ENCODE measurements around the gene DBNDD1. TPM values are rescaled to one million over a fixed set of nuclear protein-coding genes. Genes with fewer than 3 reads are reported as not detected.

DBNDD1 gene
- total and polyA plus RNA-seq, 4 donors, result 0.09 to 1.5 (median 0.82) TPM

- WGBS, result 97% methylated on average over 7 of the region's 7 CpGs
- H3K4me3 ChIP-seq (ENCODE audit: low read depth in 1 of 3, low read length in 3 of 3), result no peak overlapping the region
- H3K4me1 ChIP-seq (ENCODE audit: control insufficient read depth in 4 of 4, insufficient read depth in 4 of 4, low read length in 3 of 4), result no peaks in the 10 kb centered on the region
- no peak overlapping the region for H3K9ac ChIP-seq (ENCODE audit: low read depth in 1 of 2, low read length in 2 of 2)
- DNase-seq (ENCODE audit: low spot score), result no peak
- H3K9me3 ChIP-seq (ENCODE audit: control insufficient read depth in 4 of 4, low read length in 3 of 4), result no peaks in the 10 kb centered on the region
- no peak overlapping the region for H3K27ac ChIP-seq (ENCODE audit: low read depth in 1 of 2, low read length in 2 of 2)
- H3K27me3 ChIP-seq (ENCODE audit: control insufficient read depth in 4 of 4, insufficient read depth in 4 of 4, low read length in 3 of 4), result no peaks in the 10 kb centered on the region
- no peak for TF ChIP-seq SP1 (IDR thresholded peaks at IDR 0.05)
- TF ChIP-seq RXRA (IDR thresholded peaks at IDR 0.05), result no peak
- no peak for TF ChIP-seq CTCF (IDR thresholded peaks at IDR 0.05; ENCODE audit: low read depth, low read length, missing input control)
- TF ChIP-seq RAD21 (IDR thresholded peaks at IDR 0.05), result no peak
- TF ChIP-seq FOXA2 (IDR thresholded peaks at IDR 0.05), result no peak
- TF ChIP-seq JUND (IDR thresholded peaks at IDR 0.05), result no peak
- TF ChIP-seq HNF4G (IDR thresholded peaks at IDR 0.05), result no peak
- TF ChIP-seq ZBTB33 (IDR thresholded peaks at IDR 0.05), result no peak
- TF ChIP-seq HNF4A (conservative IDR thresholded peaks at IDR 0.05), result no peak
- no peak for TF ChIP-seq MAX (IDR thresholded peaks at IDR 0.05)
- TF ChIP-seq ATF3 (IDR thresholded peaks at IDR 0.05), result no peak
- TF ChIP-seq NR2F2 (IDR thresholded peaks at IDR 0.05), result no peak
- no peak for TF ChIP-seq FOXA1 (IDR thresholded peaks at IDR 0.05)
- TF ChIP-seq EGR1 (IDR thresholded peaks at IDR 0.05; ENCODE audit: low read depth in 2 of 2), result no peak
- TF ChIP-seq REST (IDR thresholded peaks at IDR 0.05), result no peak
- no peak for TF ChIP-seq GABPA (IDR thresholded peaks at IDR 0.05 in 1 of 2, conservative IDR thresholded peaks at IDR 0.05 in 1 of 2)
- no peak for TF ChIP-seq YY1 (IDR thresholded peaks at IDR 0.05)
- H3K36me3 ChIP-seq (ENCODE audit: control insufficient read depth in 4 of 4, insufficient read depth in 3 of 4, low read depth in 1 of 4, low read length in 3 of 4), result peaks cover 20 to 61% (median 27%) of the 10 kb centered on the region in 4 donors
Observed at GRCh38 chr16:89987169-89987568, 32.1 kb downstream of the DBNDD1 start.

- DNase-seq (ENCODE audit: low spot score), result no peak
- Histone ChIP-seq H3K27me3 (ENCODE audit: control insufficient read depth in 4 of 4, insufficient read depth in 4 of 4, low read length in 3 of 4) (no peaks in the 10 kb centered on the region), H3K27ac (ENCODE audit: low read depth in 1 of 2, low read length in 2 of 2) (no peak overlapping the region), H3K9ac (ENCODE audit: low read depth in 1 of 2, low read length in 2 of 2) (no peak overlapping the region), H3K36me3 (ENCODE audit: control insufficient read depth in 4 of 4, insufficient read depth in 3 of 4, low read depth in 1 of 4, low read length in 3 of 4) (peaks cover 25 to 63% (median 31%) of the 10 kb centered on the region in 4 donors), H3K4me1 (ENCODE audit: control insufficient read depth in 4 of 4, insufficient read depth in 4 of 4, low read length in 3 of 4) (no peaks in the 10 kb centered on the region), H3K4me3 (ENCODE audit: low read depth in 1 of 3, low read length in 3 of 3) (no peak overlapping the region), H3K9me3 (ENCODE audit: control insufficient read depth in 4 of 4, low read length in 3 of 4) (no peaks in the 10 kb centered on the region)
- WGBS, result 92% methylated on average over 13 of the region's 13 CpGs
- no peak for TF ChIP-seq RXRA (IDR thresholded peaks at IDR 0.05)
- TF ChIP-seq EGR1 (IDR thresholded peaks at IDR 0.05; ENCODE audit: low read depth in 2 of 2), result no peak
- TF ChIP-seq JUND (IDR thresholded peaks at IDR 0.05), result no peak
- no peak for TF ChIP-seq REST (IDR thresholded peaks at IDR 0.05)
- no peak for TF ChIP-seq HNF4G (IDR thresholded peaks at IDR 0.05)
- no peak for TF ChIP-seq ATF3 (IDR thresholded peaks at IDR 0.05)
- no peak for TF ChIP-seq SP1 (IDR thresholded peaks at IDR 0.05)
- no peak for TF ChIP-seq FOXA2 (IDR thresholded peaks at IDR 0.05)
- no peak for TF ChIP-seq FOXA1 (IDR thresholded peaks at IDR 0.05)
- no peak for TF ChIP-seq HNF4A (conservative IDR thresholded peaks at IDR 0.05)
- TF ChIP-seq TAF1 (conservative IDR thresholded peaks at IDR 0.05), result no peak
- no peak for TF ChIP-seq YY1 (IDR thresholded peaks at IDR 0.05)
Observed at GRCh38 chr16:89986600-89986999, 32.7 kb downstream of the DBNDD1 start.
